ENCODE results near the gene RHOBTB1. TPM values are rescaled to one million over a fixed set of nuclear protein-coding genes. Genes with fewer than 3 reads are reported as not detected.
A peak's percentile ranks its signal among the peaks of the same experiment; 100 is the strongest.

RHOBTB1 gene
- total RNA-seq, 2 experiments from 2014 or later, result 0.07 TPM; not detected in 1

- Mint-ChIP-seq H3K9me3 (ENCODE audit: low read depth) (no peaks in the 10 kb centered on the region), H3K4me1 (peaks cover 8% of the 10 kb centered on the region)
- CTCF ChIA-PET, result interaction anchor here (0.7 kb wide), 1 partner anchor 529 kb away, joined by 3 read pairs; no protein-coding TSS in a partner anchor
These were observed 1.1 kb downstream of the RHOBTB1 start for GRCh38 chr10:60942788-60943315.

GRCh38 chr10:60942134-60942787, 1.7 kb downstream of the RHOBTB1 start:
- ATAC-seq (no peak), DNase-seq (no peak)
- Mint-ChIP-seq H3K36me3 (no peaks in the 10 kb centered on the region), H3K27me3 (peaks cover 73% of the 10 kb centered on the region), H3K4me1 (peaks cover 8% of the 10 kb centered on the region), H3K9me3 (ENCODE audit: low read depth) (no peaks in the 10 kb centered on the region), H3K27ac (no peak overlapping the region), H3K4me3 (no peak overlapping the region)
- CTCF ChIA-PET, result no interaction called here

More at GRCh38 chr10:60942788-60943315, 1.1 kb downstream of the RHOBTB1 start:
- Mint-ChIP-seq H3K27me3 (peaks cover 76% of the 10 kb centered on the region), H3K27ac (no peak overlapping the region), H3K4me3 (peak overlapping the region; percentile 26), H3K36me3 (no peaks in the 10 kb centered on the region)
- DNase-seq (peak; percentile 59), ATAC-seq (peak; percentile 58)

- CTCF ChIA-PET, result no interaction called here
- H3K36me3 Mint-ChIP-seq, result no peaks in the 10 kb centered on the region
- ATAC-seq (no peak), DNase-seq (no peak)
- no peaks in the 10 kb centered on the region for H3K9me3 Mint-ChIP-seq (ENCODE audit: low read depth)
- no peak overlapping the region for H3K4me3 Mint-ChIP-seq
- peaks cover 8% of the 10 kb centered on the region for H3K4me1 Mint-ChIP-seq
- no peak overlapping the region for H3K27ac Mint-ChIP-seq
- H3K27me3 Mint-ChIP-seq, result peaks cover 55% of the 10 kb centered on the region
These were observed 3.5 kb downstream of the RHOBTB1 start for GRCh38 chr10:60940446-60940845.

GRCh38 chr10:60937784-60938654, 6.0 kb downstream of the RHOBTB1 start:
- no peak for ATAC-seq
- DNase-seq, result no peak
- Mint-ChIP-seq H3K36me3 (no peaks in the 10 kb centered on the region), H3K27me3 (peaks cover 39% of the 10 kb centered on the region), H3K27ac (no peak overlapping the region), H3K4me1 (peaks cover 4% of the 10 kb centered on the region), H3K4me3 (no peak overlapping the region), H3K9me3 (ENCODE audit: low read depth) (no peaks in the 10 kb centered on the region)
- CTCF ChIA-PET, result no interaction called here

- no peaks in the 10 kb centered on the region for H3K4me1 Mint-ChIP-seq
- no peaks in the 10 kb centered on the region for H3K36me3 Mint-ChIP-seq
- H3K9me3 Mint-ChIP-seq (ENCODE audit: low read depth), result no peaks in the 10 kb centered on the region
- no peak overlapping the region for H3K4me3 Mint-ChIP-seq
- no peak for ATAC-seq
- H3K27ac Mint-ChIP-seq, result no peak overlapping the region
- CTCF ChIA-PET, result no interaction called here
- H3K27me3 Mint-ChIP-seq, result peaks cover 29% of the 10 kb centered on the region
- no peak for DNase-seq
These were observed 7.0 kb downstream of the RHOBTB1 start for GRCh38 chr10:60937022-60937421.

- no peak overlapping the region for H3K4me3 Mint-ChIP-seq
- peaks cover 14% of the 10 kb centered on the region for H3K27me3 Mint-ChIP-seq
- no peak for DNase-seq
- no peak overlapping the region for H3K27ac Mint-ChIP-seq
- no peak for ATAC-seq
- no peaks in the 10 kb centered on the region for H3K9me3 Mint-ChIP-seq (ENCODE audit: low read depth)
- H3K36me3 Mint-ChIP-seq, result no peaks in the 10 kb centered on the region
- CTCF ChIA-PET, result no interaction called here
- H3K4me1 Mint-ChIP-seq, result no peaks in the 10 kb centered on the region
These were observed 9.5 kb downstream of the RHOBTB1 start for GRCh38 chr10:60934215-60935175.

GRCh38 chr10:60932756-60933155, 11.2 kb downstream of the RHOBTB1 start:
- DNase-seq (no peak), ATAC-seq (no peak)
- Mint-ChIP-seq H3K36me3 (no peaks in the 10 kb centered on the region), H3K27ac (no peak overlapping the region), H3K27me3 (peaks cover 5% of the 10 kb centered on the region), H3K4me3 (no peak overlapping the region), H3K4me1 (no peaks in the 10 kb centered on the region), H3K9me3 (ENCODE audit: low read depth) (no peaks in the 10 kb centered on the region)
- CTCF ChIA-PET, result interaction anchor here (0.6 to 1.0 kb wide), 2 partner anchors 50 to 105 kb away, joined by 3 read pairs; no protein-coding TSS in a partner anchor

- no peak for ATAC-seq
- Mint-ChIP-seq H3K36me3 (no peaks in the 10 kb centered on the region), H3K27me3 (peaks cover 3% of the 10 kb centered on the region), H3K4me3 (no peak overlapping the region), H3K27ac (no peak overlapping the region), H3K4me1 (no peaks in the 10 kb centered on the region), H3K9me3 (ENCODE audit: low read depth) (no peaks in the 10 kb centered on the region)
- CTCF ChIA-PET, result no interaction called here
- no peak for DNase-seq
These were observed 13.7 kb downstream of the RHOBTB1 start for GRCh38 chr10:60930237-60930636.

GRCh38 chr10:60921633-60922032, 22.4 kb downstream of the RHOBTB1 start:
- Mint-ChIP-seq H3K4me1 (no peaks in the 10 kb centered on the region), H3K36me3 (no peaks in the 10 kb centered on the region), H3K27me3 (peaks cover 3% of the 10 kb centered on the region), H3K9me3 (ENCODE audit: low read depth) (no peaks in the 10 kb centered on the region), H3K4me3 (no peak overlapping the region), H3K27ac (no peak overlapping the region)
- ATAC-seq, result no peak
- no peak for DNase-seq
- CTCF ChIA-PET, result no interaction called here

- CTCF ChIA-PET, result no interaction called here
- no peaks in the 10 kb centered on the region for H3K4me1 Mint-ChIP-seq
- no peak overlapping the region for H3K4me3 Mint-ChIP-seq
- H3K9me3 Mint-ChIP-seq (ENCODE audit: low read depth), result no peaks in the 10 kb centered on the region
- H3K36me3 Mint-ChIP-seq, result no peaks in the 10 kb centered on the region
- ATAC-seq (no peak), DNase-seq (no peak)
- H3K27ac Mint-ChIP-seq, result no peak overlapping the region
- H3K27me3 Mint-ChIP-seq, result peaks cover 3% of the 10 kb centered on the region
These were observed 23.5 kb downstream of the RHOBTB1 start for GRCh38 chr10:60920479-60920878.

- no peak for DNase-seq
- Mint-ChIP-seq H3K4me3 (no peak overlapping the region), H3K27ac (no peak overlapping the region), H3K4me1 (no peaks in the 10 kb centered on the region), H3K9me3 (ENCODE audit: low read depth) (no peaks in the 10 kb centered on the region), H3K27me3 (peaks cover 5% of the 10 kb centered on the region), H3K36me3 (no peaks in the 10 kb centered on the region)
- CTCF ChIA-PET, result no interaction called here
- ATAC-seq, result no peak
These were observed 24.4 kb downstream of the RHOBTB1 start for GRCh38 chr10:60919551-60919950.

GRCh38 chr10:60917331-60918280, 26.4 kb downstream of the RHOBTB1 start:
- H3K27me3 Mint-ChIP-seq, result peaks cover 5% of the 10 kb centered on the region
- CTCF ChIA-PET, result no interaction called here
- no peak for ATAC-seq
- no peak overlapping the region for H3K27ac Mint-ChIP-seq
- no peaks in the 10 kb centered on the region for H3K36me3 Mint-ChIP-seq
- H3K4me1 Mint-ChIP-seq, result no peaks in the 10 kb centered on the region
- no peaks in the 10 kb centered on the region for H3K9me3 Mint-ChIP-seq (ENCODE audit: low read depth)
- DNase-seq, result no peak
- H3K4me3 Mint-ChIP-seq, result no peak overlapping the region

Measured in activated CD8-positive, alpha-beta memory T cell treated with anti-CD3 and anti-CD28 coated beads, Interleukin-2, amount 10 ng/mL, durations not matched to agents 7 days and 5 days (primary cell).